GM12878 (cell line): ENCODE measurements around the gene GALNT9. TPM values are rescaled to one million over a fixed set of nuclear protein-coding genes. Genes with fewer than 3 reads are reported as not detected.

Experiments
- BACH1 ChIP-seq: fragments of 450-650 bp; IDR thresholded peaks from 2 replicates; pipeline ENCODE4 v1.6.1; 2017; ENCODE audit warnings: mild to moderate bottlenecking, borderline replicate concordance
- BHLHE40 ChIP-seq, 2 experiments: fragments of 450-650 bp in 1 of 2; IDR thresholded peaks; 2 replicates each; pipeline ENCODE4 v1.6.1; 2011 to 2017; ENCODE audit warnings: low read depth in 2 of 2, borderline replicate concordance in 1 of 2, improper control_type of control experiment in 1 of 2, low read length in 1 of 2, mild to moderate bottlenecking in 1 of 2
- BRCA1 ChIP-seq: IDR thresholded peaks from 2 replicates; pipeline ENCODE4 v1.6.1; 2011; ENCODE audit warnings: low read depth, low read length, improper control_type of control experiment
- EED ChIP-seq: sonication (generic); IDR thresholded peaks from 2 replicates; pipeline ENCODE4 v1.6.1; 2016; ENCODE audit warnings: antibody characterized with exemption, low read depth
- EP300 ChIP-seq, 2 experiments: fragments of 150-350 bp in 1 of 2; IDR thresholded peaks; 2 replicates each; pipeline ENCODE4 v1.6.1; 2011 to 2012; ENCODE audit warnings: low read depth in 2 of 2, low read length in 2 of 2, borderline replicate concordance in 1 of 2, improper control_type of control experiment in 1 of 2, inconsistent platforms in 1 of 2; ENCODE audit not compliant: control insufficient read depth in 1 of 2
- ETV6 ChIP-seq, 2 experiments: fragments of 450-650 bp in 1 of 2; IDR thresholded peaks in 1 of 2; conservative IDR thresholded peaks in 1 of 2; 2 replicates each; pipeline ENCODE4 v1.6.1; 2014; ENCODE audit warnings: antibody characterized with exemption in 1 of 2, borderline replicate concordance in 1 of 2, low read depth in 1 of 2, mild to moderate bottlenecking in 1 of 2, moderate library complexity in 1 of 2
- HDAC6 ChIP-seq: fragments of 200-600 bp; sonication (generic); IDR thresholded peaks from one replicate; pipeline ENCODE4 v1.8.0; 2017; ENCODE audit warnings: antibody characterized with exemption; ENCODE audit not compliant: unreplicated experiment
- HDGF ChIP-seq: fragments of 450-650 bp; IDR thresholded peaks from 2 replicates; pipeline ENCODE4 v1.6.1; 2016; ENCODE audit warnings: antibody characterized with exemption
- NR2F1 ChIP-seq: fragments of 450-650 bp; conservative IDR thresholded peaks from 2 replicates; pipeline ENCODE4 v1.6.1; 2017; ENCODE audit warnings: mild to moderate bottlenecking
- POLR2A ChIP-seq: IDR thresholded peaks from 2 replicates; pipeline ENCODE4 v1.6.1; 2011; ENCODE audit warnings: low read depth, mild to moderate bottlenecking, low read length
- ZNF217 ChIP-seq: fragments of 450-650 bp; IDR thresholded peaks from 2 replicates; pipeline ENCODE4 v1.6.1; 2017; ENCODE audit warnings: antibody characterized with exemption, mild to moderate bottlenecking
- polyA plus RNA-seq, 11 experiments: library from polyadenylated mRNA; depleted of rRNA in 4 of 11; unstranded in 6 of 11; stranded (reverse) in 5 of 11; fragments of >200 nt; fragmentation: Nextera tagmentation in 4 of 11; fragmentation: Illumina TruSeq in 1 of 11; extraction: Ambion mirVana in 4 of 11; extraction: Trizol in 1 of 11; gene quantifications; 1 replicate in 1 of 11; 2 replicates in 10 of 11; pipeline versions ENCODE4 v1.2.1 to v1.2.3, GENCODE V29; 2011 to 2016; ENCODE audit warnings: inconsistent platforms in 2 of 11, missing spikeins in 2 of 11, low read depth in 1 of 11
- total RNA-seq, 4 experiments: library from RNA; depleted of rRNA in 3 of 4; stranded (reverse); fragments of >200 nt in 3 of 4; fragmentation: Illumina TruSeq in 1 of 4; extraction: Trizol in 1 of 4; gene quantifications; 2 replicates each; pipeline versions ENCODE4 v1.2.1 to v1.2.3, GENCODE V29; 2013 to 2021
- TF ChIP-seq, protein P1 (sequence below): IDR thresholded peaks from 2 replicates; pipeline ENCODE4 v1.6.1; 2012; ENCODE audit warnings: low read depth, low read length, improper control_type of control experiment
- TF ChIP-seq, protein P2 (sequence below): IDR thresholded peaks from 2 replicates; pipeline ENCODE4 v1.6.1; 2011; ENCODE audit warnings: borderline replicate concordance, low read depth, mild to moderate bottlenecking, moderate library complexity, low read length; ENCODE audit not compliant: insufficient read depth, poor library complexity, severe bottlenecking

Gene GALNT9
- total and polyA plus RNA-seq, 10 of the 15 experiments (the other 5 are each of a cell fraction or from before 2014, with no cell fraction given) = 0.04 TPM; not detected in 9

DNA sequence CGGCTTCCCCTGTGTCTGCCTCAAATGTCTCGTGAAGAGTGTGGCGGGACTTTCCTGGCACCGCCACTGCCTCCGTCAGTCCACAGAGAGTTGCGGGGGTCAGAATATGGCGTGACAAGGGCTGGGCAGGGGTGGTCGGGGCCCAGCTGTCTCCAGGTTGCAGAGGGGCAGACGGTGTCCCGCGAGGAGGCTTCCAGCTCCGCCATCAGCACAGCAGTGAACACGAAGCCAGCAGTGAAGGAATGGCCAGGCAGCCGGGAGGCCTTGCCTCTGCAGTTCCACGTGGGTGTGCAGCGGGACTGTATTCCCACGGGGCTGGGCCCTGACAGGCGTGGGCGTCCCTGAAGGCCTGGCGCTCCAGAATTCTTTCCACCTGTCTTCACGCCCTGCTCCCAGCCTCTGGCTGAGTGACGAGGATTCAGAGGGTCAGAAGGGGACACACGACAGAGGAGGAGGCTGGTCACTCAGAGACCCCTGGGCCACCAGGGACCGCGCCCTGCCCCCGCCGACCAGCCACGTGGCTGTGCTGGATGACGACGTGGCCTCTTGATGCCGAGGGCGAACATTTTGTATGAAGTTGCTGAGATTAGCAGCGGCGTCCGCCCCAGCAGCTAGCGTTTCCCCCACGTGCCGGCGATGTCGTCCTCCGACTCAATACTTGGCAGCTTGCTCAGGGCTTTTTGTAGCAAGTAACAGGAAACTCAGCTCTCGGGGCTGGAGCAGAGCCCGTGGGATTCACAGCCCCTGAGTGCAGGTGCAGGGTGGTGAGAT is 25.0 kb upstream of the GALNT9 start (continued):
- TF ChIP-seq, protein P1, sequence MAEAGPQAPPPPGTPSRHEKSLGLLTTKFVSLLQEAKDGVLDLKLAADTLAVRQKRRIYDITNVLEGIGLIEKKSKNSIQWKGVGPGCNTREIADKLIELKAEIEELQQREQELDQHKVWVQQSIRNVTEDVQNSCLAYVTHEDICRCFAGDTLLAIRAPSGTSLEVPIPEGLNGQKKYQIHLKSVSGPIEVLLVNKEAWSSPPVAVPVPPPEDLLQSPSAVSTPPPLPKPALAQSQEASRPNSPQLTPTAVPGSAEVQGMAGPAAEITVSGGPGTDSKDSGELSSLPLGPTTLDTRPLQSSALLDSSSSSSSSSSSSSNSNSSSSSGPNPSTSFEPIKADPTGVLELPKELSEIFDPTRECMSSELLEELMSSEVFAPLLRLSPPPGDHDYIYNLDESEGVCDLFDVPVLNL = no peak
- TF ChIP-seq ETV6 (conservative IDR thresholded peaks at IDR 0.05 in 1 of 2, IDR thresholded peaks at IDR 0.05 in 1 of 2; ENCODE audit: borderline replicate concordance in 1 of 2, low read depth in 1 of 2) (no peak), BRCA1 (no peak), HDAC6 (no peak), BHLHE40 (IDR thresholded peaks at IDR 0.05; ENCODE audit: borderline replicate concordance in 1 of 2, low read depth in 2 of 2, low read length in 1 of 2) (no peak), EP300 (IDR thresholded peaks at IDR 0.05; ENCODE audit: borderline replicate concordance in 1 of 2, control insufficient read depth in 1 of 2, low read depth in 2 of 2, low read length in 2 of 2) (no peak), NR2F1 (no peak), BACH1 (no peak), POLR2A (no peak), ZNF217 (no peak), EED (no peak), HDGF (no peak)
- TF ChIP-seq, protein P2, sequence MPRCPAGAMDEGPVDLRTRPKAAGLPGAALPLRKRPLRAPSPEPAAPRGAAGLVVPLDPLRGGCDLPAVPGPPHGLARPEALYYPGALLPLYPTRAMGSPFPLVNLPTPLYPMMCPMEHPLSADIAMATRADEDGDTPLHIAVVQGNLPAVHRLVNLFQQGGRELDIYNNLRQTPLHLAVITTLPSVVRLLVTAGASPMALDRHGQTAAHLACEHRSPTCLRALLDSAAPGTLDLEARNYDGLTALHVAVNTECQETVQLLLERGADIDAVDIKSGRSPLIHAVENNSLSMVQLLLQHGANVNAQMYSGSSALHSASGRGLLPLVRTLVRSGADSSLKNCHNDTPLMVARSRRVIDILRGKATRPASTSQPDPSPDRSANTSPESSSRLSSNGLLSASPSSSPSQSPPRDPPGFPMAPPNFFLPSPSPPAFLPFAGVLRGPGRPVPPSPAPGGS = no peak
